Stimulated activated CD8-positive, alpha-beta memory T cell treated with anti-CD3 and anti-CD28 coated beads, Interleukin-15, amount 100 ng/mL, for 24 hours (primary cell): ENCODE data around the gene SULT4A1.

Source experiments
- DNase-seq: peaks from one replicate; pipeline ENCODE4 v3.0.0-alpha.2; 2020; ENCODE audit warnings: low read depth

The SULT4A1 gene

DNA sequence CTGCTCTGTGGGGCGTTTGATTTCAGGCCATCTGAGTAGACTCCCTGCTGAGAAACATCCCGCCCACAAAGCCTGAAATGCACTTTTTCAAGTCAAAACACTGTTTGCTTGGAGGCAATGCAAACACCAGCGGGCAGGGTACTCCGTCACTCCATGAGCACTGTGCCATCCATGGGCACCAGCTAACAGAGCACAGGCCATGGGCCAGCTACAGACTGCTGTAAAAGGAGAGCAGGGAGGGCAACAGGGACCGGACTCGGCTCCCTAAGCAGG lies 33.7 kb downstream of the SULT4A1 start:
- DNase-seq = no peak

DNA sequence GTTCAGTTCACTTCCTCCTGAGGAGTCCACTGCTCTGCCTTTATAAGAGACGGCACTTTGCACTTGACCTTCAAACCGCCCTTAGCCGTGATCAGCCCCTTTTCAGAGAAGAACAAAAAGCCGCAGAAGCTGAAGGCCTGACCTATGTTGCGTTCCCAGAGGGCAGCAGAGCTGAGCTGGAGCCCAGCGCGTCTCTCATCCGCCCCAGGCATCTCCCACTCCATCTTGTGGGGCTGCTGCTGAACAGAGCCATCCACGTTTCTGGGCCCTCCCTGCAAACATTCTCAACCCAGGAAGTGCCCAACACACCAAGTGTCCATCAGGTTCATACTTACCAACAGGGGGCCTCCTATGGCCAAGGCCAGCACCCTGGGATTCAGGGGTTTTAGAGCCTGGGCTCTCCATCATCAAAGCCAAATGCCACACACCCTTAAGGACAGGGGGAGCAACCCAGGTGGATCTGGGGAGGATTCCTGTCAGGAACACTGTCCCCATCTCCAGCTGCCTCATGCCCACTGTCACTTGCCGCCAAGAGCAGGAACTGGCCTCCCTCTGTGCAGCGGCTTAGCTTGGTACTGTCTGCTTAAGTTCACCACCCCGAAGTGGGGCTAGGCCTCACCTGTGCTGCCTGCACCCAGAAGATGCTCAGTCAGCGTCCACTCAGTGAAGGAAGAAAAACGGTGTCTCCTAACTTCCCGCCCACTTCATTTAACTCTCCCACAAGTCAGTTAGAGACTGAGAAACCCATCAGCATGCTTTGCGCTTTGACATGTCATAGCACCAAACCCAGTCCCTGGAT lies 34.2 kb downstream of the SULT4A1 start:
- DNase-seq = no peak

DNA sequence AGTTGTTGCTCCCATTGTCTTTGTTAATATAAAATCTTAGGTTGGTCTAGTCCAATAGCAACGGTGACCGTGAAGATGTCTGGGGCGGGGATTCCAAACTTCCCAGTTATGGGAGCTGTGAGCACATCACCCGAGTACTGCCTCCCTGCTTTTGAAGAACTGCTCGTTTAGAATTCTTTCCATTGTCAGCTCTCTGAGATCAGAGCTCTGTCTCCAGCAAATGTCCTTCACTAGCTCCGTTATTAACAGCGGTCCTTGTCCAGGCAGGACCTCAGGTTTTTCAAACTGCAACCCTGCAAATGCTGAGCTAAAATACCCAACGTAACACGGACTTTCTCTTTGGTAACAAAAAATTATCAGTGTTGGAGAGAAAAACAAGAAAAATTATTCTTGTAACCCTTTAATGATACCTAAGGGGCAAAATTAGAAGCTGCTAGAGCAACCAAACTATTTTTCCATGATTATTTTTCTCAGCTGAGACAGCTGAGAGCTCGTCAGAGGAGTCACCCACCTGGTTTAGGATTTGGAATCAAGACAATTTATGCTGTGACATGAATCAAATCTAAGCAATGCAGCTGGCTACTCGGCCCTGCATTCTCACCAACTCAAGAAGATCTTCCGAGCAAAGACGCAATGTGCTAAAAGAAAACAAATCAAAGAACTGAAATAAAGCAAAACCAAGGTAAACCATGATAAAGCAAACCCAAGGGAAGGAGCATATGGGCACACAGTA lies 35.1 kb downstream of the SULT4A1 start:
- DNase-seq = no peak

DNA sequence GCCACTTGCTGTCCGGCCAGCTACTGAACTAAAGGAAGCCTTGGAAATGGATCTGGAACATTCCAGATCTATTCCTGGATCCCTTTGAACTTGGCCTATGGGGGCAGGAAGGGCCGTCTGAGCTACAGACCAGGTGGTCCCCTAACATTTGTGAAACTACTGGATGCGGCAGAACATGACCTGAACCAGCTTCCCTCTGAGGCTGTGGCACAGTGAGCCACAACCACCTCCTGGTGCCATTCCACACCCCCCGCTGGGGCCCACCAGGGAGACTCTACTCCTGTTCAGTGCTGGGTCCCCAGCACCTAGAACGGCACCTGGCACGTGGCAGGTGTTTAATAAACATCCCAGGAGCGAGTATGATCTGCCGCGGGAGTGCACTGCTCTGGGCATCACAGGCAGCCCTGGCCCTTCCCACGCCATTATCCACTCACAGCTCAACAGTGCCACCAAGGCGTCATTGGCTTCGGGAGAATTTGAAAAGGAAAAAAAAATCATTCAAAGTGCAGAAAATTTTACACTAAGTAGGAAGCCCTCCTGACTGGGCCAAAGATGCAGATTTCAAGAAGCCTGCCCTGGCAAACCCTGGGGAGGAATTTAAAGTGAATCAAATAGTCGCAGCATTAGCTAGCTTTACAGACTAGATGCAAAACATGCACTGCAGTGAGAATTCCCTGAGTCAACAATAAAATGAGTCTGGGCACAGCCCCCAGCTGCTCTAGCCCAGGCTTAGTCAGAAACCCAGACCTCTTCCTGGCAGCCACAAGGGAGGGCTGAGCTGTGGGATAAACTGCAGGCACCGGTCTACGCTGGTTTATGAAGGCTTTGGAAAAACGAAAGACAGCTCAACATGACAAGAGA lies 35.9 kb downstream of the SULT4A1 start:
- no peak for DNase-seq

DNA sequence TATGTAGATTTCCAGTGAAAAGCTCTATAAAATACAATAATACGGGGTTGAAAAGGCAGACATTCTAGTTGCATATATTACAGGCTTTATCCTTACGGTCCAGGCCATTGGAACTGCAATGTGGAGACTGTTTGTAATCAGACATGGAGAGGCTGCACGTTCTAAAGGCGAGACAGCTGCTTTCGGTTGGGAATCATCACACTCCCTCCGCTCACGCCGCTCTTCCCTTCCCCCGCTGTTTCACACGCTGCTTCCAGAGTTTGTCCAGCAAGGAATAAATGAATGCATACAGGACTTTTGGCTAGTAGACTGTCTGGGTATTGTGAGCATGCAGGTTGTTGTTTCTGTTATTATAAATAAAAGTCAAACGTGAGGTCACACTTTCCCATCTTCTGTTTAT lies 36.7 kb downstream of the SULT4A1 start:
- no peak for DNase-seq

DNA sequence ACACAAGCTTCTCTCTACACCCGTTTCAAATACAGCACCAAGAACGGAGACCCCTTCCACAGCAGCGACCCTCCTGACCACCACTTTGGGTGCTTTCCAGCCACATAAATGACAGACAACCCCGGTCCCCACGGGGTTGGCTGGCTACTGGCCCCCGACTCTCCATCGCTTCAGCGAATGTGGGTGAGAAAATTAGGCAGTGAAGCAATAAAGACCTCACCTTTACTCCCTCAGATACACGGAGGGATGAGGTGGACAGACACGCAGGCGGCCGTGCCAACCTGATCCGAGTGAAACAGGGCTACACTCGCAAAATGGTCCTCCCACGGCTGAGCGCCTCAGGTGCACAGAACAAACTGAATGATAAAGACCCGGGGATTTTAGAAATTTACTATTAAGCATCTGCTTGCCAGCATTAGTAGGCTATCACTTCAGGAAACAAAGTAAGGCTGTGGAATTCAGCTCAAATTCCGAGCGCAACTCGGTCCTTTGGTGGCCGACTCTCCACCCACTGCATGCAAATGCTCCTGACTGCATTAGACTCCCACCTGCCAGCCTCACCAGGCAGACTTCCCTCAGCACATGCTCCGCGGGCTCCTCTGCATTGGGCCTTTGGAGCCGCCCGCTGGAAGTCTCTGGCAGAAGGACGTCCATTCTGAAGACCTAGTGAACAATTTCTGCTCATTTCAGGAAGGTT lies 37.4 kb downstream of the SULT4A1 start:
- DNase-seq = no peak

DNA sequence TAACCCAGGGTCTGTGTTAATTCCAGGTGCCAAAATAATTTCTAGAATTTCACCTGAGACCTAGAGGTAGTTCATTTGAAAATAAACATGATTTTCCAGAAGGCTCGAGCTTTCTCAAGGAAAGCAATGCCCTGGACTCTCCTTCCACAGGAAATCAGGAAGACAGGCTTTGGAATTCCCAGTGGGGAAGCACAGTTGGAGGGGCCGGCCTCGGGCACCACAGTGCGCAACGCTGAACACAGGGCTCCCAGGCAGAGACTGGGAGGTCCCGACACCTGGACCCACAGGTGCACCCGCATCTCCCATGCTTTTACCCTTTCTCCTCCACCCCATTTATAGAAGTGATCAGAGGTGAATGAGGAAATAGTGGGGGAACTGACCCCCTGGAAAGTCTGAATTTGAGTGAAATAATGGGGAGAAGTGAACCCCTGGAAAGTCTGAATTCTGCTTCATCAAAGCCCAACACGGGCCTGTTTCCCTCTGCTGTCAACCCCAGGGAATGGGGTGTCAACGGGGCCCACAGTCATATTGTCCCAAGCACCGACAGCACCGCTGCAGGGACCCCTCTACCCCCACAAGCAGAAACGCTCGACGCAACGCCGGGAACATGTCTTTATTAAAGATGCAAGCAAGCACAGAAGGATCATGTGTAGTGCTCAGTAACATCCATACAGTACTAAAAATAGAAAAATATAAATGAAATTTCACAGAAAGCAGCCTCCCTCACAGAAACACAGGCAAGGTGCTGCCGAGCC lies 38.2 kb downstream of the SULT4A1 start:
- DNase-seq = no peak

DNA sequence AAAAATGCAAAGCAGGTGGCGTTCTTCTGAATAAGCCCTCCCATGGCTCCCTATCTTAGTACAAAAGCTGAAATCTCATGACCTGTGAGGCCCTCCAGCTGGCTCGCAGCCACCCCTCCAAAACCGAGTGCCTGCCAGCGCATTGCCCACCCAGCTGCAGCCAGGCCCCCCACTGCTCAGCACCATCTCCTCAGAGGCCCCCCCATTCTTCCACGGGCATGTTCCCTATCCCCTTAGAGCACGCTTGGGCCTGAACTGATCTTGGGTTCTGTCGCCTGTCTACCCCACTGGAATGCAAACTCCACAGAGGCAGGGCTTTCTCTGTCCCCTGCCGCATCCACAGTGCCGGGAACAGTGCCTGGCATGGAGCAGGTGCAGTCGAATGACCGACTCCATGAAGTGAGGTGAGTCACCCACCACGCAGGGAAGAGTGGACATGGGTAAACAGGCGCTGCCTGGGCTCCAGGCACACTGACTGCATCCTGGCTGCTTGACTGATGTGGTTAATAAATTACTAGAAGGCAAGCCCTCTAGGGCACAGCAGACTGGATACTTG lies 38.9 kb downstream of the SULT4A1 start:
- DNase-seq = no peak

DNA sequence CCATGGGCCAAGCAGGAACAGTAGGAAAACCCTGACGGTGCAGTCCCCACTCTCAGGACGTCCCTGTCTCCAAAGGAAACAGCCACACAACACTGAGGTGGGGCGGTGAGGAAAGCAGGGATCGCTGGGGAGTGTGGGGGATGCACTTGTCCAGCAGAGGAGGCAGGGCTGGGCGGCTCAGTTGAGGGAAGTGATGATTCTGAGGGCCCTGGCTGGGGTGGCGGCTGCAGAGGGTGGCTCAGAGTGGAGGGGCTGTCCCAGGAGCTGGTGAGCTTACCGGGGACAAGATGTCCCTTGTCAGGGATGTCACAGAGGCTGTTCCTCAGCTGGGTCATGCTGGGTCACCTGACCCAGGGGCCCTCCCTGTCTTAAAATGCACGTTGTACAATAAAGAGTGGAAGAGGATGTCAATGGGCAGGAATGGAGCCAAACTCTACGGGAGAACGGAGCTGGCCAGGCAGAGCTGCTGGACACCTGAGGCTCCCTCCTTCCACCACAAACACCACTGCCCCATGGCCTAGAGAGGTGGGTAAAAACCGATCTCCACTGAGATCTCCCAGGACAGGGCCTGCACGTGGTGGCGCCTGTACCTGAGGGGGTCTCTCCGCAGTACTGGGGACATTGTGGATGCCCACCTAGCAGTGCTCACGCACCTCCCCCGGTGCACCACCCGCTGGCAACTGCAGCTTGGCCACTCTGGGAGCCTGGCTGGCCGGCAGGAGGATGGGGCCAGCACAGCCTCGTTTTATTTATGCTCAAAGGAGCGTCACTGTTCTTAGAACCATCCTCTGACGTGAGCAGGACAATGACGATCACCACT lies 40.5 kb downstream of the SULT4A1 start:
- no peak for DNase-seq

DNA sequence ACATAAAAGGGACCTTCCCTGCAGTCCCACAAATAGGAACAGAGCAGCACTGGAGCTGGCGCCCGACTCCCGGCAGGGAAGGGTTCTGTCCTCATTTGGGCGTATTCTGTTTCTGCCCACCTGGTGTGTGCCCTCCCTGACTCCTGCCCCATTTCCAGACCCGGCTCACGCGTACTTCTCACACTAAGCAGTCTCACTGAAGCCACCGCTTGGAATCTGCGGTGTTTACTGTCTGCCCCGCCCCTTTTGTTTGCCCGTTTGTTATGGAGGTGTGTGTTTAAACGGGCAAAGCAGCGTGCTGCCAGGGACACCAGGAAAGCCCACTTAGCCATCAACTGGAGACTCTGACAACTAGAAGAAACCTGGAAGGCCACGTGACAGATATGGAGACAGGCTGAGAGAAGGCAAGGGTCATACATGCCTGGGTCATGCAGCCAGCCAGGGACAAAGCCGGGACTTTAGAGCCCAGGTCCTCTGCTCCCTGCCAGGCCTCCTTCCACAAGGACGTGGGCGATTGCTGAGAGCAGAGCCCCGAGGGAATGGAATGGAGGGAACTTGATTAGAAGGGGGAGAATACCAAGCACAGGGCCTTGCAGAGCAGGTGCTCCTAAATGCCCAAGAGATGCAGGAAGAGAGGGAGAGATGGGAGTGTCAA lies 41.5 kb downstream of the SULT4A1 start:
- no peak for DNase-seq

DNA sequence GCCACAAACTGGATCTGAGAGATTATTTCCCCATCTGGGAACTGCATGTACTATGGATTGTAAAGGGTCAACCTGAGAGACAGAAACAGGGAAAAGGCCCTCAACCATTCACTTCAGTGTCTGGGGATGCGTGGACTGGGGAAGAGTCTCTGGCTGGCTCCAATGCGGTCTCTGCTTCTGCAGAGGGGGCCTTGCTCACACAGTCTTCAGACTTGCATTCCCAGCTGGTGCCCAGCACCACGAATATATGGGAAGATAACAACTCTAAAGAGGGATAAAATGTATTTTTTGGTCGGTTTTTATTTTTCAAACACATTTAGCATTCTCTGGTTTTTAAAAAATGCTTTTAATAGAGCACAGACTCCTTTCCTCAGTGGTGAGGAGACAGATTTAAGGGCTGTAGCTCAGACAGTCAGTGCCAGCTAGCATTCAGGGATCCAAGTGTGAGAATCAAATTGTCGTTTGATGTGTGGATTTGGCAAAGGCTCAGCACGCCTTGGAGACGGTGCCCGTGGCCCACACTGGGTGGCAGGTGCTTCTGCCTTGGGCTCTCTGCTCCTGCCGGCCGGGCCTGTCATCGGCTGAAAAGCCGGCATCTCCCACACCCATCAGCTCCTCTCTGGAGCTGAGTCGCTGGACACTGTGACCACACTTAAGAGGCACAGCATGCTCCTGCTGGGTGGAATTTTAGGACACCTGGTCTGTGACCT lies 42.2 kb downstream of the SULT4A1 start:
- DNase-seq = no peak

DNA sequence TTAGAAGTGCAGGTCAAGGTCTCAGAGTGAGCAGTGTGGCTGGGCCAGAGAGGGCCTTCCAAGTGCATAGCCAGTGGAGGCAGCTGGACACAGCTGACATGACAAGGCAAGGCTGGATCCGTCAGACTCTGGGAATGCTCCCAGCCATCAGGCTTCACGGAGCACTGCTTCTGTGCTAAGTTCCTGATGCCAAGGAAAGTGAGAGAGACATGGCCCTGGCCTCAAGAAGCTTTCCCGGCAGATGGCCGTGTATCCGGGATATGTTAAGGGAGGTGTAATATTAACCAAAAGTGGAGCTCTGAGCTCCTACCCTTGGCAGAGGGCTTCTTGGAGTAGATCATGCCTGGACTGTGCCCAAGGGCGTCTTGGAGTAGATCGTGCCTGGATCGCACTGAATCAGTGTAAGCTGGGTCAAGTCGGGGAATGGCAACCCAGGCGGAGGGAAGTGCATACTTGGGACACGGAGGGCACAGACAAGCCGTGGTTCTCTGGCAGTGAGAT lies 42.8 kb downstream of the SULT4A1 start:
- DNase-seq = no peak

DNA sequence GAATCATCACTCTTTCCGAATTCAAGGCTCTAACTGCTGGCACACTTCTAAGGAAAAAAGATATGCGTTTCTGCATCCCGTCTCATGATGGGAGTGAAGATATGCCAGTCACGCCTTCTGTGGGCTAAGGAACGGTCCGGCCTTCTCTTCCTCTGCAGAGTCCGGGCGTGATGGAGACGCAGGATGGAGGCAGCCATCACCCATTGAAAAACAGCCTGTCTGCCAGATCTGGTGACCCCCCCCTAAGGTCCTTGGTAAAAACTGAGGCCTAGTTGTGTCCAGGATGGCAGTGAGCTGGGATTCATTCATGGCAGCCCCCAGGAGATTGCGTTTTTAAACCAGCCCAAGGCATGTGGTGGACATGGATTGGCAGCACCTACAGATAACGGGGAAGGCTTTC lies 43.3 kb downstream of the SULT4A1 start:
- DNase-seq = no peak

DNA sequence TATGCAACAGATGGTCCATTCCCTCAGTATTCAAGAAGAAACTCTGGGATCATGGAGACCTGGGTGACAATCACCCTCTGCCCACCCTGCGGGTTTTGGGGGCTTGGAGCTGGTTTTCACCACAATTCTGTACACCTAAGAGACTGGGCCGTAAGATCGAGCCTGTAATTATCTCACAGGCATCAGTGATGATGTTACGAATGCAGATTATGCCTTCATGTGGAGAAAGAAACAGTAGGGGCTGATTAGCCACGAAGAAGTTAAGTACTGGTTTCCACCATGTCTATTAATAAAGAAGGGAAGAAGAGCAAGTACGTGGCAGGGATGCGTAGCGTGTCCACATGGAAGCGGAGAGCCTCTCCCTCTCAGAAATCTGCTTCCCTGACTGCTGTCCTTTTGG lies 44.9 kb downstream of the SULT4A1 start:
- DNase-seq = no peak

DNA sequence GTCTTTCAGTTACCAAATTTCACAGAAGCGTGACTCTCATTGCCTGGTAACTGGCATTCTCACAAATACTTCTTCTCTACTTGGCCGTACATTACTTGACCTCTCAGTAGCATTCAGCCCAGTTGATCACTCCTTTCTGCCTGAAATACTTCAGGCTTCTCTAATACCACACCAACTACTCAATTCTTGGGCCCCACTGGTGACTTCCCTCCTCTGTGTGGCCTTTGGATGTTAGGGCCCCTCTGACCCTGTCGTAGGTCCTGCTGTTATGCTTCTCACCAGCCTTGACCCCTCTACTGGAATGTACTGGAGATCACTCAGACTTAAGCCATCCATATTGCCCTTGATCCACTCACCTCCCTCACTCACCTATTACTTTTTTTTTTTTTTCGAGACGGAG lies 48.0 kb downstream of the SULT4A1 start:
- no peak for DNase-seq

DNA sequence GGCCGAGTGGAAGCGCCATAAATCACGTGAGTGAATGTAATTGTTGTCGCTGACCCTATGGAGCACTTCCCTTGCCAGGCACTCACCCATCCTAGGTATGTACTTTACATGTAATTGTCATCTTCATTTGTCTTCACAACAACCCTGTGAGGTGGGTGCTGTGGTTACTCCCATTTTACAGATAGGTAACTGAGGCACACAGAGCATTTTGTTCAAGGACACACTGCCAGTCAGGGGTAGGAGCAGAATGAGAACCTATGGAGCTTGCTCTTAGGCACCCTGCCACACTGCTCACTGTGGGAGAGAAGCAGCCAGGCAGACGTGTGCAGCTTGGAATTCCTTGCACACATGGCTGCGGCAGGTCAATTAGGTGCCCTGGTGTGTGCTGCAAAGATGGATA lies 49.4 kb downstream of the SULT4A1 start:
- DNase-seq = no peak

DNA sequence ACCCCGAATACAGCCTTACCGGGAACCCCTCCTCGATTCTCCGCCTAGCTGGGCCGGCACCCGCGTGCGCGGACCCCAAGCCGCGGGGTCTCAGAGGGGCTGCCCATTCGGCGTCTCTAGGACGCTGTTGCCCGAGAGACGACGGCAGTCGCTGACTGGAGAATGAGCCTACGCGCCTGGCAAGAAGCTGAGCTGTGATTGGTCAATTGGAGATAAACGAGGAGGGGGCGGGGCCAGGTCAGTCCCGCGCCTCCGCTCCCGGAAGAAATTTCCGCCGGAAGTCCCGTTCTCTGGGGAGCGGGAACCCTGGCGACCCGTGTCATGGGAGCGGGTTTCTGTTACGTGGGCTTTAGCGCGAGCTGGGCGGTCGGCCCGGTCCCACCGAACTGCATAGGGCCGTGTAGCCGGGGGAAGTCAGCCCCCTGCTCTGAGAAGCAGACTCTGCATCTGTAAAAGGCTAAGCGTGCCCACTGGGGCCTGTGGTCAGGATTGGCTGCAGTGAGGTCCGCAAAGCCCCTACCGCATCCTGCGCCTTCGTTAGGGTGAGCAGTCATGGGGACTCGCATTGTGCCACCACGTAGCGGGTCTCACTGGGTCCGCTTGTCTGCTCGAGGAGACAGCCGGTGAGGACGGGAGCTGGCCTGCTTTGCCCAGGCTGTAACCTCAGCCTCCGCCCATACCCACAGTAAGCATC lies 50.0 kb downstream of the SULT4A1 start, which contains the start of gene EFCAB6:
Gene EFCAB6, minus strand, starts transcription at position 157 of the 694 bp plus-strand sequence. CDS start 29,987 bp downstream, outside the sequence.
- peak; percentile 71 for DNase-seq

DNA sequence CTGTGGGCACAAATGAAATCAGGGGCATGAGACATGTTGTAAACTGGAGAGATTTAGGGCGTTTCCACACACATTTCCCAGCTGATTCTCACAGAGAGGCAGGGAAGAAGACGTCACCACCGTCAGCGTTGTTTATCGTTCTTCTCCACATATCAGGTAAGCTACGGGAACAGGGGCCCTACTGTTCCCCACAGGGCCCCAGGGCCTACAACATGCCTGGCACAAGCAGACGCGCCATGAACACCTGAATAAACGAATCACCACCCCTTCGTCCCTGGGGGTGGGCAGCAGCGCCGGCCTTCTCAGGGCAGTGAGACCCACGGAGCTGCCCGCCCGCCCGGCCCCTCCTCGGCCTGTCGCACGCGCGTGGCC lies 50.5 kb downstream of the SULT4A1 start:
- no peak for DNase-seq
